ENCODE data around the gene C1QTNF9B. TPM values are rescaled to one million over a fixed set of nuclear protein-coding genes. Genes with fewer than 3 reads are reported as not detected.

C1QTNF9B gene
- total and polyA plus RNA-seq, 2 experiments from 2014 or later, result 0.27 to 0.28 TPM

DNA sequence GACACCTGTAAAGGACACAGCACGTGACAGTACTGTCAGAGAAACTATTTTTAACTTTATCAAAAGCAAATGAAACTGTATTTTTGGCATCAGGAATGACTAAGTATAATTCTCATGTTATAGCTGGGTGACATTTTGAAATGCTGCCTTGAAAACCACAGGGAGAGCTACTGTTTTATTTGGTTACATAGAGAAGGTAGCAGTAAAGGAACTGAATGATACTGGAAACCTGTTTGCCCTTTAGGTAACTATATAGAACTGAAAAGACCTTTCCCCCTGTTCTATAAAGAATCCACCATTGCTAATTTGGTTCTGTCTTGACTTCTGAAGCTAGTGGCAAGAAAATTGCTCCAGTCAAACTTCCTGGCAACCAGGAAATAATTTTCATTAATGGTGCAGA is 47.2 kb downstream of the C1QTNF9B start:
- Histone ChIP-seq H4K20me1 (replicated peaks; ENCODE audit: insufficient read depth) (no peaks in the 10 kb centered on the region), H3F3A (replicated peaks; ENCODE audit: low read depth) (no peaks in the 10 kb centered on the region), H2AFZ (no peak overlapping the region), H3K4me2 (no peak overlapping the region), H3K27ac (ENCODE audit: low read depth) (no peak overlapping the region), H3K4me1 (ENCODE audit: insufficient read depth) (no peaks in the 10 kb centered on the region), H3K79me2 (replicated peaks; ENCODE audit: insufficient read depth) (no peaks in the 10 kb centered on the region), H3K36me3 (ENCODE audit: insufficient read depth) (no peaks in the 10 kb centered on the region), H3K27me3 (ENCODE audit: insufficient read depth) (no peaks in the 10 kb centered on the region), H3K9me2 (ENCODE audit: insufficient read depth) (0 out of 2 replicates have a peak, but pooled peaks cover 2% of the 10 kb centered on the region), H3K4me3 (no peak overlapping the region)
- Mint-ChIP-seq H3K9me3 (no peaks in the 10 kb centered on the region), H3K27ac (no peak overlapping the region), H3K27me3 (ENCODE audit: insufficient read depth, low read depth, poor library complexity) (peaks cover 2% of the 10 kb centered on the region), H3K4me1 (no peaks in the 10 kb centered on the region), H3K4me3 (no peak overlapping the region), H3K36me3 (ENCODE audit: low read depth) (peaks cover 3% of the 10 kb centered on the region; the same call in 2 of the 3 replicates)
- DNase-seq (ENCODE audit: low spot score) (no peak), ATAC-seq (no peak)
- no peak for TF ChIP-seq JUNB (IDR thresholded peaks at IDR 0.05; ENCODE audit: unreplicated experiment)
- TF ChIP-seq POLR2AphosphoS5 (IDR thresholded peaks at IDR 0.05; ENCODE audit: low read depth), result no peak
- TF ChIP-seq, protein P1, sequence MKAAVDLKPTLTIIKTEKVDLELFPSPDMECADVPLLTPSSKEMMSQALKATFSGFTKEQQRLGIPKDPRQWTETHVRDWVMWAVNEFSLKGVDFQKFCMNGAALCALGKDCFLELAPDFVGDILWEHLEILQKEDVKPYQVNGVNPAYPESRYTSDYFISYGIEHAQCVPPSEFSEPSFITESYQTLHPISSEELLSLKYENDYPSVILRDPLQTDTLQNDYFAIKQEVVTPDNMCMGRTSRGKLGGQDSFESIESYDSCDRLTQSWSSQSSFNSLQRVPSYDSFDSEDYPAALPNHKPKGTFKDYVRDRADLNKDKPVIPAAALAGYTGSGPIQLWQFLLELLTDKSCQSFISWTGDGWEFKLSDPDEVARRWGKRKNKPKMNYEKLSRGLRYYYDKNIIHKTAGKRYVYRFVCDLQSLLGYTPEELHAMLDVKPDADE (IDR thresholded peaks at IDR 0.05), result no peak
- no peak for TF ChIP-seq ZNF114 (CRISPR knock-in tag; IDR thresholded peaks at IDR 0.05)
- TF ChIP-seq, protein P2, sequence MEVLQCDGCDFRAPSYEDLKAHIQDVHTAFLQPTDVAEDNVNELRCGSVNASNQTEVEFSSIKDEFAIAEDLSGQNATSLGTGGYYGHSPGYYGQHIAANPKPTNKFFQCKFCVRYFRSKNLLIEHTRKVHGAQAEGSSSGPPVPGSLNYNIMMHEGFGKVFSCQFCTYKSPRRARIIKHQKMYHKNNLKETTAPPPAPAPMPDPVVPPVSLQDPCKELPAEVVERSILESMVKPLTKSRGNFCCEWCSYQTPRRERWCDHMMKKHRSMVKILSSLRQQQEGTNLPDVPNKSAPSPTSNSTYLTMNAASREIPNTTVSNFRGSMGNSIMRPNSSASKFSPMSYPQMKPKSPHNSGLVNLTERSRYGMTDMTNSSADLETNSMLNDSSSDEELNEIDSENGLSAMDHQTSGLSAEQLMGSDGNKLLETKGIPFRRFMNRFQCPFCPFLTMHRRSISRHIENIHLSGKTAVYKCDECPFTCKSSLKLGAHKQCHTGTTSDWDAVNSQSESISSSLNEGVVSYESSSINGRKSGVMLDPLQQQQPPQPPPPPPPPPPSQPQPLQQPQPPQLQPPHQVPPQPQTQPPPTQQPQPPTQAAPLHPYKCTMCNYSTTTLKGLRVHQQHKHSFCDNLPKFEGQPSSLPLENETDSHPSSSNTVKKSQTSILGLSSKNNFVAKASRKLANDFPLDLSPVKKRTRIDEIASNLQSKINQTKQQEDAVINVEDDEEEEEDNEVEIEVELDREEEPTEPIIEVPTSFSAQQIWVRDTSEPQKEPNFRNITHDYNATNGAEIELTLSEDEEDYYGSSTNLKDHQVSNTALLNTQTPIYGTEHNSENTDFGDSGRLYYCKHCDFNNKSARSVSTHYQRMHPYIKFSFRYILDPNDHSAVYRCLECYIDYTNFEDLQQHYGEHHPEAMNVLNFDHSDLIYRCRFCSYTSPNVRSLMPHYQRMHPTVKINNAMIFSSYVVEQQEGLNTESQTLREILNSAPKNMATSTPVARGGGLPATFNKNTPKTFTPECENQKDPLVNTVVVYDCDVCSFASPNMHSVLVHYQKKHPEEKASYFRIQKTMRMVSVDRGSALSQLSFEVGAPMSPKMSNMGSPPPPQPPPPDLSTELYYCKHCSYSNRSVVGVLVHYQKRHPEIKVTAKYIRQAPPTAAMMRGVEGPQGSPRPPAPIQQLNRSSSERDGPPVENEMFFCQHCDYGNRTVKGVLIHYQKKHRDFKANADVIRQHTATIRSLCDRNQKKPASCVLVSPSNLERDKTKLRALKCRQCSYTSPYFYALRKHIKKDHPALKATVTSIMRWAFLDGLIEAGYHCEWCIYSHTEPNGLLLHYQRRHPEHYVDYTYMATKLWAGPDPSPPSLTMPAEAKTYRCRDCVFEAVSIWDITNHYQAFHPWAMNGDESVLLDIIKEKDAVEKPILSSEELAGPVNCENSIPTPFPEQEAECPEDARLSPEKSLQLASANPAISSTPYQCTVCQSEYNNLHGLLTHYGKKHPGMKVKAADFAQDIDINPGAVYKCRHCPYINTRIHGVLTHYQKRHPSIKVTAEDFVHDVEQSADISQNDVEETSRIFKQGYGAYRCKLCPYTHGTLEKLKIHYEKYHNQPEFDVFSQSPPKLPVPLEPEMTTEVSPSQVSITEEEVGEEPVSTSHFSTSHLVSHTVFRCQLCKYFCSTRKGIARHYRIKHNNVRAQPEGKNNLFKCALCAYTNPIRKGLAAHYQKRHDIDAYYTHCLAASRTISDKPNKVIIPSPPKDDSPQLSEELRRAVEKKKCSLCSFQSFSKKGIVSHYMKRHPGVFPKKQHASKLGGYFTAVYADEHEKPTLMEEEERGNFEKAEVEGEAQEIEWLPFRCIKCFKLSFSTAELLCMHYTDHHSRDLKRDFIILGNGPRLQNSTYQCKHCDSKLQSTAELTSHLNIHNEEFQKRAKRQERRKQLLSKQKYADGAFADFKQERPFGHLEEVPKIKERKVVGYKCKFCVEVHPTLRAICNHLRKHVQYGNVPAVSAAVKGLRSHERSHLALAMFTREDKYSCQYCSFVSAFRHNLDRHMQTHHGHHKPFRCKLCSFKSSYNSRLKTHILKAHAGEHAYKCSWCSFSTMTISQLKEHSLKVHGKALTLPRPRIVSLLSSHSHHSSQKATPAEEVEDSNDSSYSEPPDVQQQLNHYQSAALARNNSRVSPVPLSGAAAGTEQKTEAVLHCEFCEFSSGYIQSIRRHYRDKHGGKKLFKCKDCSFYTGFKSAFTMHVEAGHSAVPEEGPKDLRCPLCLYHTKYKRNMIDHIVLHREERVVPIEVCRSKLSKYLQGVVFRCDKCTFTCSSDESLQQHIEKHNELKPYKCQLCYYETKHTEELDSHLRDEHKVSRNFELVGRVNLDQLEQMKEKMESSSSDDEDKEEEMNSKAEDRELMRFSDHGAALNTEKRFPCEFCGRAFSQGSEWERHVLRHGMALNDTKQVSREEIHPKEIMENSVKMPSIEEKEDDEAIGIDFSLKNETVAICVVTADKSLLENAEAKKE (CRISPR knock-in tag; IDR thresholded peaks at IDR 0.05), result no peak
- TF ChIP-seq NANOG (IDR thresholded peaks at IDR 0.05; ENCODE audit: borderline replicate concordance), result no peak
- TF ChIP-seq STAT1 (IDR thresholded peaks at IDR 0.05; ENCODE audit: unreplicated experiment), result no peak
- no peak for TF ChIP-seq EZH2phosphoT487 (IDR thresholded peaks at IDR 0.05; ENCODE audit: unreplicated experiment)
- TF ChIP-seq, protein P3, sequence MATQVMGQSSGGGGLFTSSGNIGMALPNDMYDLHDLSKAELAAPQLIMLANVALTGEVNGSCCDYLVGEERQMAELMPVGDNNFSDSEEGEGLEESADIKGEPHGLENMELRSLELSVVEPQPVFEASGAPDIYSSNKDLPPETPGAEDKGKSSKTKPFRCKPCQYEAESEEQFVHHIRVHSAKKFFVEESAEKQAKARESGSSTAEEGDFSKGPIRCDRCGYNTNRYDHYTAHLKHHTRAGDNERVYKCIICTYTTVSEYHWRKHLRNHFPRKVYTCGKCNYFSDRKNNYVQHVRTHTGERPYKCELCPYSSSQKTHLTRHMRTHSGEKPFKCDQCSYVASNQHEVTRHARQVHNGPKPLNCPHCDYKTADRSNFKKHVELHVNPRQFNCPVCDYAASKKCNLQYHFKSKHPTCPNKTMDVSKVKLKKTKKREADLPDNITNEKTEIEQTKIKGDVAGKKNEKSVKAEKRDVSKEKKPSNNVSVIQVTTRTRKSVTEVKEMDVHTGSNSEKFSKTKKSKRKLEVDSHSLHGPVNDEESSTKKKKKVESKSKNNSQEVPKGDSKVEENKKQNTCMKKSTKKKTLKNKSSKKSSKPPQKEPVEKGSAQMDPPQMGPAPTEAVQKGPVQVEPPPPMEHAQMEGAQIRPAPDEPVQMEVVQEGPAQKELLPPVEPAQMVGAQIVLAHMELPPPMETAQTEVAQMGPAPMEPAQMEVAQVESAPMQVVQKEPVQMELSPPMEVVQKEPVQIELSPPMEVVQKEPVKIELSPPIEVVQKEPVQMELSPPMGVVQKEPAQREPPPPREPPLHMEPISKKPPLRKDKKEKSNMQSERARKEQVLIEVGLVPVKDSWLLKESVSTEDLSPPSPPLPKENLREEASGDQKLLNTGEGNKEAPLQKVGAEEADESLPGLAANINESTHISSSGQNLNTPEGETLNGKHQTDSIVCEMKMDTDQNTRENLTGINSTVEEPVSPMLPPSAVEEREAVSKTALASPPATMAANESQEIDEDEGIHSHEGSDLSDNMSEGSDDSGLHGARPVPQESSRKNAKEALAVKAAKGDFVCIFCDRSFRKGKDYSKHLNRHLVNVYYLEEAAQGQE (IDR thresholded peaks at IDR 0.05; ENCODE audit: unreplicated experiment), result no peak
- TF ChIP-seq CREB1 (CRISPR knock-in tag; IDR thresholded peaks at IDR 0.05; ENCODE audit: low read depth), result no peak
- no peak for TF ChIP-seq ZNF331 (CRISPR knock-in tag; IDR thresholded peaks at IDR 0.05; ENCODE audit: low read depth)
- no peak for TF ChIP-seq EZH2 (IDR thresholded peaks at IDR 0.05; ENCODE audit: low read depth, unreplicated experiment)
- TF ChIP-seq, protein P4, sequence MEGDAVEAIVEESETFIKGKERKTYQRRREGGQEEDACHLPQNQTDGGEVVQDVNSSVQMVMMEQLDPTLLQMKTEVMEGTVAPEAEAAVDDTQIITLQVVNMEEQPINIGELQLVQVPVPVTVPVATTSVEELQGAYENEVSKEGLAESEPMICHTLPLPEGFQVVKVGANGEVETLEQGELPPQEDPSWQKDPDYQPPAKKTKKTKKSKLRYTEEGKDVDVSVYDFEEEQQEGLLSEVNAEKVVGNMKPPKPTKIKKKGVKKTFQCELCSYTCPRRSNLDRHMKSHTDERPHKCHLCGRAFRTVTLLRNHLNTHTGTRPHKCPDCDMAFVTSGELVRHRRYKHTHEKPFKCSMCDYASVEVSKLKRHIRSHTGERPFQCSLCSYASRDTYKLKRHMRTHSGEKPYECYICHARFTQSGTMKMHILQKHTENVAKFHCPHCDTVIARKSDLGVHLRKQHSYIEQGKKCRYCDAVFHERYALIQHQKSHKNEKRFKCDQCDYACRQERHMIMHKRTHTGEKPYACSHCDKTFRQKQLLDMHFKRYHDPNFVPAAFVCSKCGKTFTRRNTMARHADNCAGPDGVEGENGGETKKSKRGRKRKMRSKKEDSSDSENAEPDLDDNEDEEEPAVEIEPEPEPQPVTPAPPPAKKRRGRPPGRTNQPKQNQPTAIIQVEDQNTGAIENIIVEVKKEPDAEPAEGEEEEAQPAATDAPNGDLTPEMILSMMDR (conservative IDR thresholded peaks at IDR 0.05; ENCODE audit: low read depth in 2 of 2), result no peak

Measured in GM23338 (cell line).